Spleen (tissue), 11 donors: ENCODE data around the gene CATSPER3. TPM values are rescaled to one million over a fixed set of nuclear protein-coding genes. Genes with fewer than 3 reads are reported as not detected.
A peak's percentile ranks its signal among the peaks of the same experiment; 100 is the strongest.

Source experiments
- DNase-seq: peaks from one replicate; pipeline ENCODE4 v3.0.0-alpha.2; 2020
- H3K27ac ChIP-seq, 8 donors: fragments of 200-600 bp; sonication (generic) in 7 of 8; 1 replicate in 4 of 8; 2 replicates in 4 of 8; pipeline versions ENCODE4 v1.5.0 to v1.8.0; 2016 to 2021; ENCODE audit warnings: inconsistent platforms in 4 of 8, mild to moderate bottlenecking in 4 of 8, moderate library complexity in 1 of 8
- H3K27me3 ChIP-seq, 7 donors: fragments of 200-600 bp; sonication (generic) in 6 of 7; replicated peaks in 1 of 7; 1 replicate in 4 of 7; 2 replicates in 3 of 7; pipeline versions ENCODE4 v1.5.0 to v1.8.0; 2016 to 2021; ENCODE audit warnings: inconsistent platforms in 3 of 7, mild to moderate bottlenecking in 1 of 7
- H3K36me3 ChIP-seq, 6 donors: fragments of 200-600 bp; sonication (generic) in 5 of 6; 1 replicate in 4 of 6; 2 replicates in 2 of 6; pipeline versions ENCODE4 v1.5.0 to v1.8.0; 2016 to 2021; ENCODE audit warnings: inconsistent platforms in 2 of 6
- H3K4me1 ChIP-seq, 6 donors: fragments of 200-600 bp; sonication (generic) in 5 of 6; 1 replicate in 3 of 6; 2 replicates in 3 of 6; pipeline versions ENCODE4 v1.5.0 to v1.8.0; 2016 to 2021; ENCODE audit warnings: inconsistent platforms in 3 of 6
- H3K4me3 ChIP-seq, 8 donors: fragments of 200-600 bp; sonication (generic) in 7 of 8; 1 replicate in 4 of 8; 2 replicates in 4 of 8; pipeline versions ENCODE4 v1.5.0 to v1.8.0; 2016 to 2021; ENCODE audit warnings: inconsistent platforms in 4 of 8, mild to moderate bottlenecking in 4 of 8, moderate library complexity in 2 of 8
- H3K9me3 ChIP-seq, 8 donors: fragments of 200-600 bp; sonication (generic) in 7 of 8; 1 replicate in 4 of 8; 2 replicates in 4 of 8; pipeline versions ENCODE4 v1.5.0 to v1.8.0; 2016 to 2021; ENCODE audit warnings: inconsistent platforms in 4 of 8
- POLR2A ChIP-seq, 3 donors: fragments of 450-650 bp; IDR thresholded peaks; one replicate each; pipeline ENCODE4 v1.5.1; 2017; ENCODE audit warnings: antibody characterized with exemption in 3 of 3, mild to moderate bottlenecking in 1 of 3
- POLR2AphosphoS5 ChIP-seq, 3 donors: sonication (generic); formaldehyde crosslinking; IDR thresholded peaks; one replicate each; pipeline ENCODE4 v1.5.1; 2017; ENCODE audit warnings: antibody characterized with exemption in 3 of 3
- WGBS, 5 donors: extraction: QIAGEN DNeasy Blood & Tissue Kit in 3 of 5; methylation state at CpG; one replicate each; pipeline versions ENCODE4 v1.1.5 to v1.1.7; 2013 to 2018; 5-methylcytosine and 5-hydroxymethylcytosine counted together
- intact Hi-C: fragments of 100-400 bp; cut with DNase I; formaldehyde crosslinking; loops from one replicate; pipeline ENCODE4 v1.15.0; 2023; ENCODE audit warnings: low total_unique reads
- polyA plus RNA-seq, 3 donors: library from polyadenylated mRNA; stranded (reverse); fragments of 200-250 nt; gene quantifications; one replicate each; pipeline ENCODE4 v1.2.1, GENCODE V29; 2013
- total RNA-seq, 7 donors: library from RNA; depleted of rRNA in 3 of 7; stranded (reverse); fragments of >200 nt in 3 of 7; fragmentation: NEBNext Ultra II Directional in 4 of 7; extraction: Animal tissue kit (Norgen Biotek cat#: 25700) in 4 of 7; gene quantifications; one replicate each; pipeline versions ENCODE4 v1.1.0 to v1.2.1, GENCODE V29; 2016 to 2021
- TF ChIP-seq, protein P1 (sequence below), 11 experiments: fragments of 200-600 bp in 7 of 11; fragments of 450-650 bp in 4 of 11; sonication (generic) in 4 of 11; IDR thresholded peaks in 8 of 11; conservative IDR thresholded peaks in 3 of 11; 1 replicate in 7 of 11; 2 replicates in 4 of 11; pipeline versions ENCODE4 v1.4.0 to v1.8.0; 2016 to 2021; ENCODE audit warnings: antibody characterized with exemption in 11 of 11, inconsistent platforms in 4 of 11, mild to moderate bottlenecking in 1 of 11
- donor health status: healthy with polysubstance abuse.
- donor health status: DM: no; HTN: no; CAD: no; lungs with moderate emphysema.
- donor health status: DM: no; HTN: no; CAD: no.
- donor health status: Bipolar disorder and iron deficiency.
- donor health status: healthy.
- donor health status: DM: no; HTN: no; CAD: no.
- donor health status: DM: yes; HTN: yes; CAD: no.

CATSPER3 gene
- total and polyA plus RNA-seq, 10 donors, result 0.35 to 0.89 (median 0.44) TPM; not detected in 3

DNA sequence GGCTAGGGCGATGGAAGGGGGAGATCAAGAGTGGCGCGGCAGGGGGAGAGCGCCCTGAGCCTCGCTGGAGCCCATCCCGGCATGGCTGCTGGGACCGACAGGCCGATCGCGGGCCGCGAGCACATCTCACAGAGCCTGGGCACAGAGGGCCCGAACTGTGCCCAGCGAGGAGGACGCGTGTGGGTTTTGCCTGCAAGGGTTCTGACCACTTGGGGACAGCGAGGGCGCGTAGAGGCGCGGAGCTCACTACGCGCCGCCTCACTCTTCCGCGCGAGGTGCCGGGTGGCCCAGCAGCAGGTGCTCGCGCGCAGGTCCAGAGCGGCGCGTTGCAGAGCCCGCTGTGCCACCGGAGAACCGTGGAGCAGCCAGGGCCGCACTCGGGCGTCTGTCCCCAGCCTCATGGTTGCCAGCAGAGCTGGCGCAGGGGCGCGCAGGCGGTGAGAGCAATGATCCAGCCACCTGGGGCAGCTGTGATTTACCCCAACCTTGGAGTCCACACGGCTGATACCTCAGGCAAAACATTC is 82.6 kb downstream of the CATSPER3 start:
- intact Hi-C loops, result no loop called here
- Histone ChIP-seq H3K27ac (no peak overlapping the region), H3K4me3 (peak overlapping the region in 1 of 8 donors; percentile 38), H3K4me1 (peaks cover 0 to 37% (median 10%) of the 10 kb centered on the region in 6 donors), H3K9me3 (no peaks in the 10 kb centered on the region), H3K36me3 (no peaks in the 10 kb centered on the region), H3K27me3 (peaks cover 5 to 95% (median 62%) of the 10 kb centered on the region in 7 donors)
- WGBS, 5 donors, result 5 to 17% (median 10%) methylated on average over 26 to 45 of the region's 45 CpGs
- no peak for TF ChIP-seq POLR2AphosphoS5 (IDR thresholded peaks at IDR 0.05)
- TF ChIP-seq, protein P1, sequence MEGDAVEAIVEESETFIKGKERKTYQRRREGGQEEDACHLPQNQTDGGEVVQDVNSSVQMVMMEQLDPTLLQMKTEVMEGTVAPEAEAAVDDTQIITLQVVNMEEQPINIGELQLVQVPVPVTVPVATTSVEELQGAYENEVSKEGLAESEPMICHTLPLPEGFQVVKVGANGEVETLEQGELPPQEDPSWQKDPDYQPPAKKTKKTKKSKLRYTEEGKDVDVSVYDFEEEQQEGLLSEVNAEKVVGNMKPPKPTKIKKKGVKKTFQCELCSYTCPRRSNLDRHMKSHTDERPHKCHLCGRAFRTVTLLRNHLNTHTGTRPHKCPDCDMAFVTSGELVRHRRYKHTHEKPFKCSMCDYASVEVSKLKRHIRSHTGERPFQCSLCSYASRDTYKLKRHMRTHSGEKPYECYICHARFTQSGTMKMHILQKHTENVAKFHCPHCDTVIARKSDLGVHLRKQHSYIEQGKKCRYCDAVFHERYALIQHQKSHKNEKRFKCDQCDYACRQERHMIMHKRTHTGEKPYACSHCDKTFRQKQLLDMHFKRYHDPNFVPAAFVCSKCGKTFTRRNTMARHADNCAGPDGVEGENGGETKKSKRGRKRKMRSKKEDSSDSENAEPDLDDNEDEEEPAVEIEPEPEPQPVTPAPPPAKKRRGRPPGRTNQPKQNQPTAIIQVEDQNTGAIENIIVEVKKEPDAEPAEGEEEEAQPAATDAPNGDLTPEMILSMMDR (IDR thresholded peaks at IDR 0.05 in 8 of 11, conservative IDR thresholded peaks at IDR 0.05 in 3 of 11), result no peak
- TF ChIP-seq POLR2A (IDR thresholded peaks at IDR 0.05), result no peak
- no peak for DNase-seq

DNA sequence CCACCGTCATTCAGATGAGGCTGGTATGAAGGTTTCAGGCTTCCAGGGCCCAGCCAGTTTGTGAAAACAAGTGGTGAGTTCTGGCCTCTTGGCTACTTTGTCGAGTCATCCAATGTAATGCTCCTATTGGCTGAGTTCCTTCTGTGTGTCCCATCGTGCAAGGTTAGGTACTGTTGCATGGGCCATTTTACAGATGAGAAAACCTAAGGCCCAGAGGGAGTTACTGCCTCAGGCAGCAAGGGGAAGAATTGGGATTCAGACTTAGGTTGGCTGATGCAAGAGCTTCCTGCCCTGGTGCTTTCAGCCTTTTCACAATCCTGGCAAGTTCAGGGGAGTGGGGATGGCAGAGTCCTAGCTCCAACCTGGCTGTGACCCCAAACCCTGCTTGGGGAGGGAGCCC is 83.7 kb downstream of the CATSPER3 start:
- Histone ChIP-seq H3K4me1 (peaks cover 0 to 37% (median 10%) of the 10 kb centered on the region in 6 donors), H3K27ac (no peak overlapping the region), H3K36me3 (no peaks in the 10 kb centered on the region), H3K27me3 (peaks cover 5 to 95% (median 54%) of the 10 kb centered on the region in 7 donors), H3K9me3 (no peaks in the 10 kb centered on the region), H3K4me3 (no peak overlapping the region)
- intact Hi-C loops, result no loop called here
- WGBS, 5 donors, result 45 to 67% (median 56%) methylated on average over 3 of the region's 3 CpGs
- no peak for DNase-seq
- TF ChIP-seq POLR2A (IDR thresholded peaks at IDR 0.05) (no peak), POLR2AphosphoS5 (IDR thresholded peaks at IDR 0.05) (no peak)
- TF ChIP-seq, protein P1 (IDR thresholded peaks at IDR 0.05 in 8 of 11, conservative IDR thresholded peaks at IDR 0.05 in 3 of 11), result no peak

DNA sequence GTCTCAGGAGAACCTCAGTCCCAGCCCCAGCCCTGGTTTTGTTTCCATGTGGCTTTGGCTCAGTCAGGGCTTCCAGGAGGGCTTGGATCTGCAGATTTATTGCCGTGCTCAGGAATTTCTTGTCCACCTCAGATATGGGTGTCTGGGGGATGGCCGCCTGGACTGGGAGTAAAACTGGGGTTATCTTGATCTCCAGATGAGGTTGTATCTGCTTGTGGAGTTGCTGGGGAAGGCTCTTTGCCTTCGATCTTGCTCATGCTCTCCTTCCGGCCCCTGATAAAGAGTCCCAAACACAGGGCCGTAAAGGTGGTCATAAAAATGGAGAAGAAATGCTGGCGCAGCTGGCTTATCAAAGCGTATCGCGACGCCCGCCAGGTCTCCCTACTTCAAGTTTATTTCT is 84.2 kb downstream of the CATSPER3 start:
- DNase-seq, result no peak
- H3K4me1 ChIP-seq, result peaks cover 0 to 37% (median 10%) of the 10 kb centered on the region in 6 donors
- no peaks in the 10 kb centered on the region for H3K36me3 ChIP-seq
- H3K27me3 ChIP-seq, result peaks cover 5 to 95% (median 50%) of the 10 kb centered on the region in 7 donors
- no peak overlapping the region for H3K27ac ChIP-seq
- WGBS, 5 donors, result 43 to 58% (median 48%) methylated on average over 11 of the region's 11 CpGs
- no peaks in the 10 kb centered on the region for H3K9me3 ChIP-seq
- TF ChIP-seq, protein P1 (IDR thresholded peaks at IDR 0.05 in 8 of 11, conservative IDR thresholded peaks at IDR 0.05 in 3 of 11), result no peak
- TF ChIP-seq POLR2A (IDR thresholded peaks at IDR 0.05) (no peak), POLR2AphosphoS5 (IDR thresholded peaks at IDR 0.05) (no peak)
- intact Hi-C loops, result no loop called here
- no peak overlapping the region for H3K4me3 ChIP-seq

DNA sequence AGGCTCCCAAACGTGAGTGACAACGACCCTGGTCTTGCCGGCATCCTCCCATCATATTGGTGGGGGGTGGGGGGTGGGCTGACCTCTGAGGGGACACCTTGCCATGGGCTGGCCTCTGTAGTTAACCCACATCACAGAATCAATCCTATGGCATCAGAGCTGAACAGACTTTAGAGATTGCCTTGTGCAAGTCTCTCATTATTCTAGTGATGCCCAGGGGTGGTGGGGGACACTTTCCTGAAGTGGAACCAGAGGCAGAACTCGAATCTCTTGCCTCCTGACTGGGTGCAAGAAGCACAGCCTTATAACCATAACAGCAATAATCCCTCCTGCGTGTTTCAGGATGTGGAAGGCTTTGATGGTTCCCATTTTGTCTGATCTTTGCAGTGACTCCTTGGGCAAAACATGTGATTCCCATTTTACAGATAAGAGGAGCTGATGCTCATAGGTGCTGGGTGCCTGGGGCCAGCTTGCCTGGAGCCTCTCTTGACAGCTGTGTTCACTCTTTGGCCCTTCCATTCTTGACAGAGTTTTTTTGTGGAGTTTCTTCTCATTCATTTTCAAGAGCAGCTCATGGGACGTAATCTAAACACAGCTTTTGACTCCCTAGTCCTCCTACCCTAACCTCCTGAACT is 84.9 kb downstream of the CATSPER3 start:
- TF ChIP-seq, protein P1 (IDR thresholded peaks at IDR 0.05 in 8 of 11, conservative IDR thresholded peaks at IDR 0.05 in 3 of 11), result no peak
- TF ChIP-seq POLR2A (IDR thresholded peaks at IDR 0.05), result no peak
- no peak for TF ChIP-seq POLR2AphosphoS5 (IDR thresholded peaks at IDR 0.05)
- Histone ChIP-seq H3K27ac (no peak overlapping the region), H3K27me3 (peaks cover 5 to 94% (median 50%) of the 10 kb centered on the region in 7 donors), H3K4me3 (no peak overlapping the region), H3K9me3 (no peaks in the 10 kb centered on the region), H3K4me1 (peaks cover 0 to 37% (median 10%) of the 10 kb centered on the region in 6 donors), H3K36me3 (no peaks in the 10 kb centered on the region)
- no peak for DNase-seq
- intact Hi-C loops, result no loop called here
- WGBS, 5 donors, result 39 to 63% (median 48%) methylated on average over 6 of the region's 6 CpGs
